ENCODE measurements around the gene DGCR2.

DNA sequence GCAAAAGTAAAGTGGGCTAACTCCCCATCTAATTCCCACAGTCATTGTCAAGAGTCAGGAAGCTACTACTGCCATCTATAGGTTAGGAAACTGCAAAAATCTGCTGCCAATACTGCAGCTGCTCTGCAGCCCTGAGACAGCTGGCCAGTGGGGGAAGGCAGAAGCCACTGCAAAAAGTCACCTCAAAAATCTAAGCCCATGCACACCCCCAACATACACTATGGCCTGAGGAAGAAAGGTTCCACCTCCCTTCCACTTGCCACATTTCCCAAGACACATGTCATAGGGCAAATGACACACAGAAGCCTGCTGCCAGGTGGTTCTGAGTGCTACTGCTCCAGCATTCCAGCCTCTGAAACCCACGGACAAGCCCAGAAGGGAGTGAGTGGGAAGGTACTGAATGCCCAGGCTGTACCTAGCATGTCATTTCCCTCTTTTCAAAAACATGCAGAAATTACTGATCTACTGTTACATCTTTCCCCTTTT is 36.9 kb downstream of the DGCR2 start:
- TF ChIP-seq POLR2AphosphoS5 (IDR thresholded peaks at IDR 0.05) (no peak), EZH2 (IDR thresholded peaks at IDR 0.05; ENCODE audit: borderline replicate concordance, insufficient read depth, low read length, poor library complexity, severe bottlenecking) (no peak)
